Cortex of kidney (tissue), 1 donor: ENCODE data around the gene RNF103.
"Not testable (repeated sequence)": the region's sequence is repeated elsewhere in the genome, so short reads cannot be mapped to it uniquely, and the experiment has no call there.

Experiments used
- DNase-seq: peaks from one replicate; lab custom pipeline; 2025; lab: John Stamatoyannopoulos, UW

Gene RNF103, protein sequence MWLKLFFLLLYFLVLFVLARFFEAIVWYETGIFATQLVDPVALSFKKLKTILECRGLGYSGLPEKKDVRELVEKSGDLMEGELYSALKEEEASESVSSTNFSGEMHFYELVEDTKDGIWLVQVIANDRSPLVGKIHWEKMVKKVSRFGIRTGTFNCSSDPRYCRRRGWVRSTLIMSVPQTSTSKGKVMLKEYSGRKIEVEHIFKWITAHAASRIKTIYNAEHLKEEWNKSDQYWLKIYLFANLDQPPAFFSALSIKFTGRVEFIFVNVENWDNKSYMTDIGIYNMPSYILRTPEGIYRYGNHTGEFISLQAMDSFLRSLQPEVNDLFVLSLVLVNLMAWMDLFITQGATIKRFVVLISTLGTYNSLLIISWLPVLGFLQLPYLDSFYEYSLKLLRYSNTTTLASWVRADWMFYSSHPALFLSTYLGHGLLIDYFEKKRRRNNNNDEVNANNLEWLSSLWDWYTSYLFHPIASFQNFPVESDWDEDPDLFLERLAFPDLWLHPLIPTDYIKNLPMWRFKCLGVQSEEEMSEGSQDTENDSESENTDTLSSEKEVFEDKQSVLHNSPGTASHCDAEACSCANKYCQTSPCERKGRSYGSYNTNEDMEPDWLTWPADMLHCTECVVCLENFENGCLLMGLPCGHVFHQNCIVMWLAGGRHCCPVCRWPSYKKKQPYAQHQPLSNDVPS

DNA sequence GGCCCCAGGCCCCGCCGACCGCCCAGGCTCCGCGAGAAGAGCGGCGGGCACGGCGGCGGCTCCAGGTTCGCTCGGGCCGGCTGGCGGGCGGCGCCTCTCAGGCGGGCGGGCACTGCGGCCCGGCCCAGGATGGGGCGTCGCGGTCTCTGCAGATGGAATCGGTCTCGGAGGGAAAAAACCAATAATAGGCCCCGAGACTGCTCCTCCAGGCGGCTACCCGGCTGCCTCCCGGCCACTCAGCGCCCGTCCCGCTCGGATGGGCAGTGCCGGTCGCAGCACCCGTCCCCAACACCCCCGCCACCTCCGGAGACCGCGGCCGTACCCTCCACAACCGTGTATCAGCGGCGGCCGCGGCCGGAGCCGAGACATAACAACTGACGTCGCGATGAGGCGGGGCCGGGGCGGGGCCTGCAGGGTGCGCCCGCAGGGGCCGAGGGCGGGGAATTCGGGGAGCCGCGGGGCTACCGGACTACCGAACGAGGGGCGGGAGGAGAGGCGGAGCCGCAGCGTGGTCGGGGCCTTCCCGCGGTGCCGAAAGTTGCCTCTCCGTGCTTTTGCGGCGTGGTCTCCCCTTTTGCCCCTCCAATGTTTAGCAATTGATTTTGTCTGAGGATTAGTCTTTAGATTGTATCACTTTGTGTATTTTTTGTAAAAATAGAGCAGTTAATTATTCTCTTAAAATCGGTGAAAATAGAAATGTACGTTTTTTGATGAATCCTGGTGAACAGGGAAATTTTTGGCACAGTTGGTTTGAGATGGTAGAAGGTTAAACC, at the start of gene RNF103:
RNF103 (minus strand) TSS at position 372 of the 773 bp plus-strand sequence. CDS start 979 bp downstream, outside the sequence.
- peak; percentile 51 for DNase-seq

DNA sequence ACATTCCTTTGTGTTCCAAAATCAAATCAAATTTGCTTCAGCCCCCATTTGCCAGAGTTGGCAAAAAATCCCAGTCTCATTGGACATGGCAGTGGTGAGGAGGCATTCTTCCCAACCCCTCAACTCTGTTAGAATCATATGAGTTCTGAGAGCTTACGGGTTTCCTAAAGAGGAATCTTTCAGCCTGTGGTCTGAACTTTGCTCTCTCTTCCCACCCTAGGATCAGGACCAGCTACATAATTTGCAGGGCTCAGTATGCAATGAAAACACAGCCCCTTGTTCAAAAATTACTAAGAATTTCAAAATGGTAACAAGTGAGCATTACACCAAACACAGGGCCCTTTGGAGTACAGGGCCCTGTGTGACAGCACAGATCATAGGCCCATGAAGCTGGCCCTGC, 49.3 kb upstream of the RNF103 start:
- DNase-seq = no peak

DNA sequence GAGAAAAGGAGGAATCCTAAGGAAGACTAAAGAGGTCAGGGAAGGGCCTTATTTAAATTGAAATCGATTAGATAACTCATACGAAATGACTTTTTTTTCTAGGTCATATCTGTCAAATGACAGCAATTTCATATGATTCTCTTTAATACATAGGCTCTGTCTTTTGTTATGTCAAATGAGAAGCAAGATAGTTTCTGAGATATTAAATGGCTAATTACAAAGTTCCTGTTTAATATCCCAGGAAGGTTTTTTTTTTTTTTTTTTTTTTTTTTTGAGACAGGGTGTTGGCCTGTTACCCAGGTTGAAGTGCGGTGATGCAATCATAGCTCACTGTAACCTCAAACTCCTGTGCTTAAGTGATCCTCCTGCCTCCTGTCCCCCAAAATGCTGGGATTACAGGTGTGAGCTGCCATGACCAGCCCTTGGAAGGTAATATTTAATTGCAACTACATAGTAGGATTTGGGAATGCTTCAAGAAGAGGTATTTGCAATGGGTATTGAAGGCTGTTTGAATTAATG, 48.4 kb upstream of the RNF103 start:
- DNase-seq = no peak

DNA sequence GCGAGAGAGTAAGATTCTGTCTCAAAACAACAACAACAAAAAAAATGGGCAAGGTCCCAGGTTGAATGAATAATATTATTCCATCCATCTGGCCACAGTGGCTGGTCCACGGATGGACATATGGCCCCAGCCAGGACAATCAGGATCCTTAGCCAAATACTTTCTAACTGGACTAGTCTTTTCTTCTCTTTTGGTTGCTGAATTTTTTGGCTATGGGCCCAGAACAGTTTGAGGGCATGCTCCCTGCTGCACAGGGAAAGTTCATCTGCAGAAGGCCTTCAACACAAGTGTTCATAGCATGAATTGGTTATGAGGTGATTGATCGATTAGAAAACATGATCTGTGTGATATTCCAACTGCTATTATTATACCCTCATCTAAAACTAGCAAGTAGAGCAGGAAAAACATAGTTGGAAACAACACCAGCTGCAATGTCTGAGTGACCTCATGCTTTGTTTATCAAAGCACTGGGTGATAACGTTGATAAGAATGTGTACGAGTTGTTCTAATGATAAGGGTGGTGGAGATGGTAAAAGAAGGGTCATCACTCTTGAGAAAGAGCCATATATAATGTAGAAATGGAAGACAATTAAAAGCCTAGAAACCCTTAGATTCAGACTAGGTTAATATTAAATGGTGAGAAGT, 47.8 kb upstream of the RNF103 start:
- DNase-seq = no peak

DNA sequence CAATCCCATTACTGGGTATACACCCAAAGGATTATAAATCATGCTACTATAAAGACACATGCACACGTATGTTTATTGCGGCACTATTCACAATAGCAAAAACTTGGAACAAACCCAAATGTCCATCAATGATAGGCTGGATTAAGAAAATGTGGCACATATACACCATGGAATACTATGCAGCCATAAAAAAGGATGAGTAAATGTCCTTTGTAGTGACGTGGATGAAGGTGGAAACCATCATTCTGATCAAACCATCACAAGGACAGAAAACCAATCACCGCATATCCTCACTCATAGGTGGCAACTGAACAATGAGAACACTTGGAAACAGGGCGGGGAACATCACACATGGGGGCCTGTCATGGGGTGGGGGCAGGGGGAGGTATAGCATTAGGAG, 45.7 kb upstream of the RNF103 start:
- DNase-seq = not testable (repeated sequence)

DNA sequence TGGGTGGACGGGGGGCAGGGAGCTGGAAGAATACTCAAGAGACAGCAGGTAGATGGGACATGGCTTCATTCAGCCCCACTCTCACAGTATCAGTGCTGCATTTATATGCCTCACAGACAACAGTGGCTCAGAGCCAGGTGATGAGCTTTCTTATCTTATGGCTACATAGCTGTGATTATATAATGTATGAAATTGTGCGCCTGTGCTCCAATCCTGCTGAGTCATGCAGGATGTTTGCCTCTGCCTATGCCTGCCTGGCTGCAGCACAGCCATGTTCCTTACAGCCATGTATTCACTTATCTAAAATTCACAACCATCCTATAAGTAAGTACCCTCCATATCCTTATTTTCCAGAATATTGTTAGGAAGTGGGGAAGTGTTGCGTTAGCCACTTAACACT, 37.7 kb upstream of the RNF103 start:
- DNase-seq = no peak

DNA sequence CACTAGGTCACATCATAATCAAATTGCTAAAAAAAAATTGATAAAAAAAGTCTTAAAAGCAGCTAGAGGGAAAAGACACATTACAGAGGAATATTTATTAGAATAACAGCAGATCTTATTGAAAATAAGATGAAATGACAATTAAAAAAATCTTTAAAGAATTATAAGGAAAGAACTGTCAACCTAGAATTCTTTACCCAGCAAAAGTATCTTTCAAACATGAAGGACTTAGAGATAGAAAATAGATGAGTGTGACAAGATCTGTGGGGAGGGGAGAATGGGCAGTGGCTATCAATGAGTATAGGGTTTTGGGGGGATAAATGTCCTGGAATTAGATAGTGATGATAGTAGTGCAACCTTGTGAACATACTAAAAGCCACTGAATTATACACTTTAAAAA, 26.5 kb upstream of the RNF103 start:
- no peak for DNase-seq

DNA sequence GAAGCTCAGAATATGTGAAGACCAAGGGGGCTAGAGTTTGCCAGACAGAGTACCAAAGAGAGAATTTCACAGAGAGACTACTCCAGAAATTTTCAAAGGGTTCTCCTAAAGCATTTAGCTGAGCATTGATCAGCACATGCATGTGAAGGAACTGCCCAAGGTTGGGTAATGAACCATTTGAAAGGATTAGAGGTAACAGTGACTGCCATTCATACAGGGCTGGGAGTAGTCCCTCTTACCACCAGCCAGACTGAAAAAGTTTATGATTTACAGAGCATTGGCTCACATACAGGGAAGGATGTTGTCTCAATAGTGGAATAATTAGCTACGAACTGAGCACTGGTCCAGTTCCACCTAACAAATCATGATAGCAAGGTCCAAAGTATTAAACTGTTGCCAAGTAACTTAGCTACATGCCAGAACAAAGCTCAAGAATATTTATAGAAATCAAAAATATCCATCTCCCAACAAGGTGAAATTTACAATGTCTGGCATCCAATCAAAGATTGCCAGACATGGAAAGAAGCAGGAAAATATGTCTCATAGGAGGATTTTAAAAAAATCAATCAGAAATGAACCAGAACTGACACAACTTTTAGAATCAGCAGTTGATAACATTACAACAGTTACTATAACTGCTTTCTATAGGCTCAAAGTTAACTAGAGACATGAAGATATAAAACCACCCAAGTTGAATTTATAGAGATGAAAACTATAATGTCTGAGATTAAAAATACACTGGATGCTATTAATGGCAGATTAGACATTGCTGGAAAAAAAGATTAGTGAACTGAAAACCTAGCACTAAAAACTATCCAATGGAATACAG, 25.7 kb upstream of the RNF103 start:
- DNase-seq = no peak

DNA sequence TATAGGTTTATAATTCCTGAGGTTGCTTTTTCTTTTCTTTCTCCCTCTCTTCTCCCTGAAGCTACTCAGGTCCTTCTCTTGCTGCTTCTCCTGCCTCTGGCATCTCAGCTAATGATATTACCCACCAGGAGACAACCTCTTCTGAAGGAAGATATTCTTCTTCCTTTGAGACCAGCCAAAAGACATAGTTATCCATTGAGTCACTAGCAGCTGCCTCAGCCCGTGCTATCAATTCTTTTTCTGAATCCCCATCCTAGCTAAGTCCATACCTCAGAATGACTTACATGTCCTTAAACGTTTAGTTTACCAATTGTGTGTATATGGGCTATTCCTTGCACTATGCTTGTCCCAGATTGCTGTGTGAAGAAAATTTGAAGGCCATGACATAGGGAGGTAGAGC, 25.0 kb upstream of the RNF103 start:
- no peak for DNase-seq

DNA sequence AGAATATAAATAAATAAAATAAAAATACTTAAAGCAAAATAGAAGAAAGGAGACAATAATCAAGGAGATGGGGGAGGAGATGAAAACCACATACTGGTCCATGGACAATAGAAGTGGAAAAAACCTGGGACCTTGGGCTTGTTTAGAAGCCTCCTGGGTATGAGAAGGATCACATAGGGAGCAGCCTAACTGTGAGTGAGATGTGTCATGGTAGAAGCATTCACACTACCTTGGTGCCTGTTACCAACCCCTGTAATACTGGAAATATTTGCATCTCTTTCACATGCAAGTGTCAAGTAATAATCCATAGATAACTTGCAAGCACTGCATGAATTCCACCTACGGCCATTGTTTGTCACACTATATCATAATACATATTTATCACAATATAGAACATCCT, 23.2 kb upstream of the RNF103 start:
- DNase-seq = no peak

DNA sequence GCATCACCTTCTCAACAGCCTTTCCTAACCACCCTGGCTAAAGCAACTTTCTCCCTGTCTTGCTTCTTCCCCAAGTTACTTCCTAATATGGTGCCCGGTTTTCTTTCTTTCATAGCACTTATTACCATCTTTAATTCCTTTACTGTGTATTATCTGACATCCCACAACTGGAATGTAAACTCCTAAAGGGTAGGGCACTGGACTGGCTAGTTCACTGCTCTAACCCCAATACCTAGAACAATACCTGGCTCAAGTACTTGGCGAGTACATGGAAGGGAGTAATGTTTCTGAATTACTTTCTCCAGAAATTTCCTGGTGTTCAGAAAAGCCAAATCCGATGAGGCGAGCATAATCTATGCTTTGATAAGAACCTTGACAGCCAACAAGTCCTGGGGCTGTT, 22.7 kb upstream of the RNF103 start:
- no peak for DNase-seq

DNA sequence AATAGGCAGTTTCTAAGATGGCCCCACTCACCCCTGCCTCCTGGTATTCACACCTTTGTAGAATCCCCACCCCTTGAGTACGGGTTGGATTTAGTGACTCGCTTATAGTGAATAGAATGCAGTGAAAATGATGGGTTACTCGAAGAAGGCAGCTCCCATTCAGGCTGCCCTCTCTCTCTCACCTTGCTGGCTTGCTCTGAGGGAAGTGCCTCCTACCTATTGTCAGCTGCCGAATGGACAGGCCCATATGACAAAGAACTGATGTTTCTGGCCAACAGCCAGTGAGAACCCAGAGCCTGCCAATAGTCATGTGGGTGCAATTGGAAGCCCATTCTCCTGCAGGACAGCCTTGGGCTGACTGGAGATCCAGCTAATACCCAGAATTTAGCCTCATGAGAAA, 22.1 kb upstream of the RNF103 start:
- DNase-seq = no peak

DNA sequence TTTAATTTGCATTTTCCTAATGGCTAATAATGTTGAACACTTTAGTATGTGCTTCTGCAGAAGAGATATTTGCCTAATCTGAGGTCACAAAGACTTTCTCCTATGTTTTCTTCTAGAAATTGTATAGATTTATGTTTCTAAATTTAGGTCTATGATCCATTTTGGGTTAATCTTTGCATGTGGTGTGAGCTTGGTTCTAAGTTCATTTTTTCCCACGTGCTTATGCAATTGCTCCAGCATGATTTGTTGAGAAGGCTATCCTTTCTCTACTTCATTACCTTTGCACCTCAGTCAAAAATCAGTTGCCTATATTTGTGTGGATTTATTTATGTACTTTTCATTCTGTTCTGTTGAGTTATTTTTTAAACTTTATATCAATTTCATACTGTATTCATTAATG, 15.0 kb upstream of the RNF103 start:
- DNase-seq = no peak

DNA sequence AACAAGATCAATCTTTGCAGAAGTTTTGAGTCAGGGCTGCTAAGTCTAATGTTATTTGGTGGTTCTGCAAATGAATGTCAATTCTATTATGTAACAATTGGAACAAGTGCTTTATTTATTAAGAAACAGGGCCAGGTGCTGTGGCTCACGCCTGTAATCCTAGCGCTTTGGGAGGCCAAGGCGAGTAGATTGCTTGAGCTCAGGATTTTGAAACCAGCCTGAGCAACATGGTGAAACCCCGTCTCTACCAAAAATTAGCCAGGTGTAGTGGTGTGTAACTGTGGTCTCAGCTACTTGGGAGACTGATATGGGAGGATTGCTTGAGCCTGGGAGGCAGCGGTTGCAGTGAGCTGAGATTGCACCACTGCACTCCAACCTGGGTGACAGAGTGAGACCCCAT, 13.2 kb upstream of the RNF103 start:
- DNase-seq = no peak

DNA sequence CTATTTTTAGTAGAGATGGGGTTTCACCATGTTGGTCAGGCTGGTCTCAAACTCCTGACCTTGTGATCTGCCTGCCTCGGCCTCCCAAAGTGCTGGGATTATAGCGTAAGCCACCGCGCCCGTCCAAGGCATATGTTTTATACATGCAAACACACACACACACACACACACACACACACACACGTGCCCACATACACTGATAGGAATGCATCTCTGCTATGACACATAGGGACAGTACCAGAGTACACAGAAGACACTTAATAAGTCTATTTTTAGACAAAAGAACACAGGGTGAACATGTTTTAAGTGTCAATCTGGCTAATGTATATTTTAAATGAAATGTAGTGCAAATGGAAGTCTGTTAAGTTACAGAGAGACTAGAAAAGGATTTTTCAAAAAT, 10.7 kb upstream of the RNF103 start:
- DNase-seq = no peak

DNA sequence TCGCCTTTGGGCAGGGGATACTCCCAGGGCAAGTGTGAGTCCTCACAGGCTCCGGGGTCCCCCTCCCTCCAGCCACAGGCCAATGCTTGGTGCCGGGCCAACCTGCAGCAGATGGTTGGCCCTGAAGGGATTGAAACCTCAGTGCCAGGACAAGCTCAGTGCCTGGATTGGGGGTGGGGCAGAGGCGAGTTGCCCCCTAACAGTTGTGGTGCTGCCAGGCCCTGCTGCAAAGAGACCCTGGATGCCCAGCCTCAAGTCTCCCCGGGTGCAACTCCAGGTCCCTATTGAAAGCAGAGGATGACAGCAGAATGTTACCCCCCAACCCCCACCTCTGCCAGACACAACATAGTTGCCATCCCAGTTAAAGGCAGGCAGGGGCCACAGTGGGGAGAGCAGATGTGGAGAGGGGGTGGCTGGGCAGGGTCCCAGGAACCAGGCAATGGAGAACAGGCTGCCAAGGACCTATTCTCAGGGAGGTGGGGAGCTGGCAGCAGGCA, 9.5 kb upstream of the RNF103 start:
- no peak for DNase-seq

DNA sequence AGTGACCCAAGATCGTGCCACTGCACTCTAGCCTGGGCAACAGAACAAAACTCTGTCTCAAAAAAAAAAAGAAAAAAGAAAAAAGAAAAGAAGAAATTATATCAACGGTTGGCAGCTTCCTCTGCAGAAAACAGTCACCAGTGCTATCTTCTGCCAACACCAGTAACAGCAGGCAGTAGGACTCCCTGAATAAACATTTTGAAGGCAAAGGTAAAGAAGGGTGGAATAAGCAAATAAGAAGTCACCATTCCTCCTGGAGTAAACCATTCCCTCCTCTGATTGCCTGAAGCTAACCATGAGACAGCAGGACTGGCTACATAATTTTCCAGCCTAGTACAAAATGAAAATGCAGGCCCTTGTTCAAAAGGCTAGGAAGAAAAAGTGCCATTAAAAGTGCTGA, 9.0 kb upstream of the RNF103 start:
- no peak for DNase-seq

DNA sequence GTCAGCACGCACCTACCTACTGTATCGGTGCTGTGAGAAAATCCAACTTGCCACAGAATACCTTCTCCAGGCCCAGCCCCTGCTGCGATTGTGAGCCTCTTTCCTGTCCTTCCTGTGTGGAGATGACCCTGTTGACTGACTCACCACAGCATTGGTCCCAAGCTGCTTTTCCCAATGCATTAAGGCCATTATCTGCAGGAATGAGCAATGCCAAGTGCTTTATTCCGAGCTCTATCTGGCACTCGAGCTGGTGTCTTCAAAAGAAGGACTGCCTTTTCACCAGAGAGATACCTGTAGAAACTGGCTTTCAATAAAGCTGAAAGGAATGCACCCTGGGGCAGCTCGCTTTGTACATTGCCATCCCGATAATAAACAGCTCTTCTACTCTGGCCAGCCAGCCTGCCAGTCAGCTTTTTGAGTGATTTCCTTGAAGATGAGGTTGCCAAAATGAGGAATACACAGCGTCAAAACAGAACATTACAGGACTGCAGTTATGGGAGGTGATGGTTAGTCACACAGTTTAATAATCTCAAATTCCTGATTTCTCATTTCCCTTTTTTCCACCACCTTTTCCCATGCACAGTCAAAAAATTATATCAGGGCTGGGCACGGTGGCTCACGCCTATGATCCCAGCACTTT, 8.3 kb upstream of the RNF103 start:
- DNase-seq = no peak

DNA sequence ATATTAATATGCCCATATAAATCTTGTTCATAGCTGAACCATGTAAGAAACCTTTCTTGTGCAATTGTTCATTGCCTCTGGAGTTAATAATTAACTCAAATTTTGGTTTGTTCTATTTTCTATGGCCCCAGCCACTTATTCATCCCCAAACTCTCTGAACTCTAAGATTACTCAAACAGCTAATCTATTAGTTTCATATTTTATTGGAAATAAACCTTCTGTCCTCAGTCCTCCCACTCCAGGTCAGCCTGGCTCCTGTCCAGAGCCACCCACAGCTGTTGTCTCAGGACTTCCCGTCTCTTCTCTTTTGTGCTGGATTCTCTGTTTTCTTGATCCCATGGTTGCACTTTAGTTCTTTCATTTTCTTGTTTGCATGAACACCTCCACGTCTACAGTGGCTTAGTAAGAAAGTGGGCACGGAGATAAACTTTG, 4.4 kb upstream of the RNF103 start:
- DNase-seq = no peak

DNA sequence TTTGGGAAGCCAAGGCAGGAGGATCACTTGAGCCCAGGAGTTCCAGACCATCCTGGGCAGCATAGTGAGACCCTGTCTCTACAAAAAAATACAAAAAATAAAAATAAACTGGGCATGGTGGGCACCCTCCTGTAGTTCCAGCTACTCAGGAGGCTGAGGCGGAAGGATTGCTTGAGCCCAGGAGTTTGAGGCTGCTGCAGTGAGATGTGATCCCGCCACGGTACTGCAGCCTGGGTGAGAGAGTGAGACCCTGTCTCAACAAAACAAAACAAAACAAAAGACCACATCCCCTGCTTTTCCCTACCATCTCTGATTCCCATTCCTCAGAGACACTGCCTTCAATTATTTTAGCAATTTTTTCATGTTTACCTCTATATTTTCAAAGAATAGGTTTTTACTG, 3.9 kb upstream of the RNF103 start:
- no peak for DNase-seq
